Loucy (cell line): ENCODE data around the gene WDR75.

Experiments
- H2AFZ ChIP-seq: fragments of 200-600 bp; sonication (generic); 2 replicates; pipeline ENCODE4 v1.6.0; 2016; ENCODE audit warnings: antibody characterized with exemption, mild to moderate bottlenecking, low read length, moderate library complexity
- H3F3A ChIP-seq: fragments of 200-600 bp; 2 replicates; pipeline ENCODE4 v1.6.0; 2016; ENCODE audit warnings: antibody characterized with exemption, low read depth, mild to moderate bottlenecking
- H3K27me3 ChIP-seq: fragments of 200-600 bp; sonication (generic); 2 replicates; pipeline ENCODE4 v1.6.1; 2014; ENCODE audit warnings: low read length, mild to moderate bottlenecking; ENCODE audit not compliant: insufficient read depth, poor library complexity, severe bottlenecking
- H3K36me3 ChIP-seq: fragments of 200-600 bp; sonication (generic); 2 replicates; pipeline ENCODE4 v1.6.1; 2016; ENCODE audit warnings: low read length; ENCODE audit not compliant: insufficient read depth
- H3K4me1 ChIP-seq: fragments of 200-600 bp; sonication (generic); 2 replicates; pipeline ENCODE4 v1.5.1; 2014; ENCODE audit warnings: low read length, mild to moderate bottlenecking; ENCODE audit not compliant: insufficient read depth, poor library complexity, severe bottlenecking
- H3K4me2 ChIP-seq: fragments of 200-600 bp; sonication (generic); 2 replicates; pipeline ENCODE4 v1.6.0; 2014; ENCODE audit warnings: antibody characterized with exemption, low read length, low read depth, mild to moderate bottlenecking; ENCODE audit not compliant: poor library complexity, severe bottlenecking
- H3K4me3 ChIP-seq: fragments of 200-600 bp; sonication (generic); 2 replicates; pipeline ENCODE4 v1.5.1; 2014; ENCODE audit warnings: low read length, mild to moderate bottlenecking, mixed read lengths; ENCODE audit not compliant: poor library complexity, severe bottlenecking
- H3K79me2 ChIP-seq: fragments of 200-600 bp; sonication (generic); 2 replicates; pipeline ENCODE4 v1.6.1; 2014; ENCODE audit warnings: low read length; ENCODE audit not compliant: insufficient read depth
- H3K9ac ChIP-seq: fragments of 200-600 bp; sonication (generic); 2 replicates; pipeline ENCODE4 v1.6.0; 2014; ENCODE audit warnings: mild to moderate bottlenecking, low read depth, low read length, moderate library complexity; ENCODE audit not compliant: poor library complexity, severe bottlenecking
- H3K9me2 ChIP-seq: fragments of 200-600 bp; sonication (generic); replicated peaks from 2 replicates; pipeline ENCODE4 v1.6.1; 2016; ENCODE audit warnings: low read depth, low read length, mixed read lengths
- H3K9me3 ChIP-seq: fragments of 200-600 bp; sonication (generic); 2 replicates; pipeline ENCODE4 v1.6.1; 2014; ENCODE audit warnings: mild to moderate bottlenecking, antibody characterized with exemption, low read length, low read depth; ENCODE audit not compliant: insufficient read depth
- H4K20me1 ChIP-seq: fragments of 200-600 bp; sonication (generic); 2 replicates; pipeline ENCODE4 v1.6.0; 2014; ENCODE audit warnings: antibody characterized with exemption, low read length, mild to moderate bottlenecking; ENCODE audit not compliant: insufficient read depth, poor library complexity, severe bottlenecking
- CTCF ChIP-seq: fragments of 200-600 bp; sonication (generic); conservative IDR thresholded peaks from 2 replicates; pipeline ENCODE4 v1.5.1; 2014; ENCODE audit warnings: mild to moderate bottlenecking, antibody characterized with exemption, low read length
- EZH2phosphoT487 ChIP-seq: fragments of 200-600 bp; IDR thresholded peaks from 2 replicates; pipeline ENCODE4 v1.6.1; 2018; ENCODE audit warnings: antibody characterized with exemption, mild to moderate bottlenecking, moderate library complexity, borderline replicate concordance

Gene WDR75

DNA sequence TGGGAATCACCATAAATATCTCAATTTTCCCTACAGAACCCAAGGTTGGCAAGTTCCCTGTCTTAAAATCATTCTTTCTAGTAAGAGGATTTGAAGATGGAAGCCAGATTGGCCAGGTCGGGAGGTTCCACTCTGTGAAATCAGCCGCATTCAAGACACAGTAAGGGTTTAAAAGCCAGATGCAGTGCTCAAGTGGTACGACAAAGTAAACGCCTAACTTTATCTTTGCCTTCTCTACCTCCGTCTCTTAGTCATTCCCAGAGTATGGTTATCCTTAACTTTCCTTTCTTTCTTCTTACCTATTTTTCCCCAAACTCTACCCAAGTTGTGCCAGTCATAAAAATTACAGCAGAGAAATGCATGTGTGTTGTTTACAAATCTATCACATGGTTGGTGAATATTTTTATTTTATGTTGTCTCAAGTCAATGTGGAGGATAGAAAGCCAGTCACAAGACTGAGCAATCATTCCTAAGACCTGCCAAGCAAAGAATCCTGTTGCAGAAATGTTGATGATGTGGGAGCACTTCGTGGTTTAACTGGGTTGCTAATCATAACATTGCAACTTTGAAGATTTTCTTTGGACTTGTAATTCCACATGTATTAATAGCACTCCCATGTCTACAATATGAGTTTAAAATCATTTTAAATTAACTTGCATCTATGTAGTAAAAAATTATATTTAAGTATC, 76.7 kb downstream of the WDR75 start:
- Histone ChIP-seq H3K79me2 (no peaks in the 10 kb centered on the region), H4K20me1 (no peaks in the 10 kb centered on the region), H3K4me1 (peaks cover 35% of the 10 kb centered on the region), H3K4me3 (no peak overlapping the region), H3K4me2 (no peak overlapping the region), H3K27me3 (no peaks in the 10 kb centered on the region), H3K9me2 (no peaks in the 10 kb centered on the region), H3F3A (peaks cover 6% of the 10 kb centered on the region; the same call in 1 of the 2 replicates), H3K9me3 (no peaks in the 10 kb centered on the region), H2AFZ (no peak overlapping the region), H3K36me3 (no peaks in the 10 kb centered on the region), H3K9ac (no peak overlapping the region)
- TF ChIP-seq CTCF (no peak), EZH2phosphoT487 (no peak)

DNA sequence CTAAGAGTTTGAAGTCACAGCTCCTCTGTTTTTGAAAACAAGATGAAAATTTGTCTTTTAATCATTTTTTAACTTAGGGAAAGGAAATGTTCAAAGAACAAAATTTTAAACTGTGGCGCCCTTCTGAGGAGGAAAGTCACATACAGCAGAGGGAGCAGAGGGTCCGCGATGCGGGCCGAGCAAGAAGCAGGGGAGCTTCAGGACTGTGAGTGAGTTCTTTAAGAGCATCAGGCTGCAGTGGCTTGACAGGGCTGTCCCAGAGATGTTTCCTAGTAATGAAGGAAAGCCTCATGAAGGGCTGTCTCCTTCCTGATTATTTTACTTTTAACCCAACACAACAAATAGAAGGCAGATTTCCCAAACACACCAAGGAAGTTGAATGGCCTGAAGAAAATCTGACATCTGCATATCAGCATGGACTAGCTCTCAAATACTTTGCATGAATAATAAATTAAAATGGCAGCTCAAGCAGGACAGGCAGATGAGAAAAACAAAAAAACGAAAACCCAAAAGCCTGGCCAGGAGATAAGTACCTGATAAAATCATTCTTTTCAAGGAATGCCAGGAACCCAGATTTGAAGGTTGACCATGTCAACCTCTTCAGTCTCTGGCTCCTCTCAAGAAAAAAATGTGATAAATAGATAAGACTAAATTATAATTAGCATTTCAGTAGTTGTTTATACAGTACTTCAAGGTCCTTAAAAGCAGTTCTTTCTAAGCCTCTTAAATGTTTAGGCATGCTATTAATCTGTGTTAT, 78.5 kb downstream of the WDR75 start:
- Histone ChIP-seq H3K9me3 (no peaks in the 10 kb centered on the region), H4K20me1 (no peaks in the 10 kb centered on the region), H3K4me1 (peaks cover 37% of the 10 kb centered on the region), H3K4me3 (no peak overlapping the region), H3K4me2 (no peak overlapping the region), H3K27me3 (no peaks in the 10 kb centered on the region), H3K79me2 (no peaks in the 10 kb centered on the region), H3F3A (peaks cover 6% of the 10 kb centered on the region; the same call in 1 of the 2 replicates), H2AFZ (no peak overlapping the region), H3K9me2 (no peaks in the 10 kb centered on the region), H3K36me3 (no peaks in the 10 kb centered on the region), H3K9ac (no peak overlapping the region)
- TF ChIP-seq CTCF (no peak), EZH2phosphoT487 (no peak)

- no peaks in the 10 kb centered on the region for H4K20me1 ChIP-seq
- H3K4me1 ChIP-seq: peaks cover 25% of the 10 kb centered on the region
- no peaks in the 10 kb centered on the region for H3K9me2 ChIP-seq
- H3K27me3 ChIP-seq: no peaks in the 10 kb centered on the region
- no peaks in the 10 kb centered on the region for H3K79me2 ChIP-seq
- peak; percentile 49 for TF ChIP-seq CTCF
- no peak for TF ChIP-seq EZH2phosphoT487
- H3K9ac ChIP-seq: no peak overlapping the region
- H3K4me2 ChIP-seq: peak overlapping the region; percentile 22
- peak overlapping the region; percentile 27 for H3K4me3 ChIP-seq
- 0 out of 2 replicates have a peak overlapping the region, but pooled peaks have one; percentile 3 for H2AFZ ChIP-seq
- H3F3A ChIP-seq: peaks cover 6% of the 10 kb centered on the region; the same call in 1 of the 2 replicates
- H3K9me3 ChIP-seq: no peaks in the 10 kb centered on the region
- no peaks in the 10 kb centered on the region for H3K36me3 ChIP-seq
Measured at GRCh38 chr2:189521699-189522434, 80.6 kb downstream of the WDR75 start.
